ENCODE measurements around the gene PHIP. TPM values are rescaled to one million over a fixed set of nuclear protein-coding genes. Genes with fewer than 3 reads are reported as not detected.
"Not testable (repeated sequence)": the region's sequence is repeated elsewhere in the genome, so short reads cannot be mapped to it uniquely, and the experiment has no call there.

Gene PHIP
- total RNA-seq, 4 donors from 2014 or later: 12.1 to 34.5 (median 20.7) TPM

- H3K4me3 ChIP-seq: no peak overlapping the region
- intact Hi-C loops (cut with DNase I; ENCODE audit: low total_unique reads) (no loop called here), in situ Hi-C loops (cut with MboI; ENCODE audit: low pct_ligation_motif_present in 1 of 4, low pct_unique_long_range_greater_than_20kb in 1 of 4, low sequenced_read_pairs in 3 of 4) (no loop called here)
- no peaks in the 10 kb centered on the region for H3K27me3 ChIP-seq
- H3K4me1 ChIP-seq: no peaks in the 10 kb centered on the region
- peaks cover 17% of the 10 kb centered on the region in 2 donors for H3K9me3 ChIP-seq
- H3K36me3 ChIP-seq: no peaks in the 10 kb centered on the region
- 80 to 94% methylated on average over 2 to 3 of the region's 3 CpGs for WGBS, 2 donors (ENCODE audit: low coverage in 1 of 2)
- H3K27ac ChIP-seq: no peak overlapping the region
- DNase-seq: no peak
- TF ChIP-seq CTCF (IDR thresholded peaks at IDR 0.05): no peak
- no peak for TF ChIP-seq EP300 (IDR thresholded peaks at IDR 0.05; ENCODE audit: low read depth)
- TF ChIP-seq POLR2AphosphoS5 (IDR thresholded peaks at IDR 0.05): no peak
- TF ChIP-seq POLR2A (IDR thresholded peaks at IDR 0.05): no peak
These were observed 152.7 kb downstream of the PHIP start for GRCh38 chr6:78925317-78925716.

- peaks cover 8 to 26% of the 10 kb centered on the region in 2 donors for H3K9me3 ChIP-seq
- H3K36me3 ChIP-seq; H3K27me3 ChIP-seq; H3K4me1 ChIP-seq; DNase-seq; in situ Hi-C loops (cut with MboI; ENCODE audit: low pct_ligation_motif_present in 1 of 4, low pct_unique_long_range_greater_than_20kb in 1 of 4, low sequenced_read_pairs in 3 of 4); H3K4me3 ChIP-seq; intact Hi-C loops (cut with DNase I; ENCODE audit: low total_unique reads); H3K27ac ChIP-seq: not testable (repeated sequence)
- WGBS, 2 donors (ENCODE audit: low coverage in 1 of 2): 83% methylated on average over 10 of the region's 10 CpGs; no CpG with 5 or more reads in 1 of the 2 donors
These were observed 156.9 kb downstream of the PHIP start for GRCh38 chr6:78921168-78921567.

GRCh38 chr6:78917788-78918187 lies 160.3 kb downstream of the PHIP start:
- DNase-seq: no peak
- Histone ChIP-seq H3K9me3 (peaks cover 8 to 22% of the 10 kb centered on the region in 2 donors), H3K27ac (no peak overlapping the region), H3K4me1 (no peaks in the 10 kb centered on the region), H3K27me3 (no peaks in the 10 kb centered on the region), H3K4me3 (no peak overlapping the region), H3K36me3 (no peaks in the 10 kb centered on the region)
- WGBS, 2 donors (ENCODE audit: low coverage in 1 of 2): 100% methylated on average over 1 of the region's 1 CpG; no CpG with 5 or more reads in 1 of the 2 donors
- in situ Hi-C loops (cut with MboI; ENCODE audit: low pct_ligation_motif_present in 1 of 4, low pct_unique_long_range_greater_than_20kb in 1 of 4, low sequenced_read_pairs in 3 of 4): no loop called here
- intact Hi-C loops (cut with DNase I; ENCODE audit: low total_unique reads): no loop called here
- no peak for TF ChIP-seq CTCF (IDR thresholded peaks at IDR 0.05)
- TF ChIP-seq POLR2AphosphoS5 (IDR thresholded peaks at IDR 0.05): no peak
- no peak for TF ChIP-seq EP300 (IDR thresholded peaks at IDR 0.05; ENCODE audit: low read depth)
- TF ChIP-seq POLR2A (IDR thresholded peaks at IDR 0.05): no peak

GRCh38 chr6:78916411-78916810 lies 161.6 kb downstream of the PHIP start:
- in situ Hi-C loops (cut with MboI; ENCODE audit: low pct_ligation_motif_present in 1 of 4, low pct_unique_long_range_greater_than_20kb in 1 of 4, low sequenced_read_pairs in 3 of 4): no loop called here
- no peaks in the 10 kb centered on the region for H3K27me3 ChIP-seq
- peaks cover 8 to 14% of the 10 kb centered on the region in 2 donors for H3K9me3 ChIP-seq
- 88 to 91% methylated on average over 3 of the region's 3 CpGs for WGBS, 2 donors (ENCODE audit: low coverage in 1 of 2)
- DNase-seq: no peak
- intact Hi-C loops (cut with DNase I; ENCODE audit: low total_unique reads): no loop called here
- H3K4me1 ChIP-seq: no peaks in the 10 kb centered on the region
- no peak for TF ChIP-seq EP300 (IDR thresholded peaks at IDR 0.05; ENCODE audit: low read depth)
- TF ChIP-seq CTCF (IDR thresholded peaks at IDR 0.05): no peak
- TF ChIP-seq POLR2AphosphoS5 (IDR thresholded peaks at IDR 0.05): no peak
- TF ChIP-seq POLR2A (IDR thresholded peaks at IDR 0.05): no peak
- H3K27ac ChIP-seq: no peak overlapping the region
- no peaks in the 10 kb centered on the region for H3K36me3 ChIP-seq
- H3K4me3 ChIP-seq: no peak overlapping the region
